AG09309 (cell line): ENCODE results near the gene UGT1A4.

Experiments used
- DNase-seq: peaks from one replicate; pipeline ENCODE4 v3.0.0-alpha.2; 2010; ENCODE audit warnings: low read depth
- H3K4me3 ChIP-seq: 2 replicates; pipeline ENCODE4 v1.5.1; 2011; ENCODE audit warnings: mild to moderate bottlenecking, low read depth, low read length, moderate library complexity; ENCODE audit not compliant: control insufficient read depth
- CTCF ChIP-seq: IDR thresholded peaks from 2 replicates; pipeline ENCODE4 v1.5.1; 2011; ENCODE audit warnings: mild to moderate bottlenecking, low read depth, low read length, inconsistent platforms; ENCODE audit not compliant: insufficient read depth, control insufficient read depth; ENCODE audit errors: missing control alignments

The UGT1A4 gene

GRCh38 chr2:233718552-233718951, at the start of gene UGT1A4:
UGT1A4 (plus strand) TSS chr2:233718736; CDS start chr2:233718821, 85 bp downstream.
- no peak for DNase-seq
- TF ChIP-seq CTCF = no peak
- no peak within 1 kb of the TSS for H3K4me3 ChIP-seq

GRCh38 chr2:233671290-233672161, 47.0 kb upstream of the UGT1A4 start, which contains the start of gene UGT1A9:
UGT1A9 (plus strand) TSS chr2:233671898; CDS start chr2:233671935, 37 bp downstream.
- H3K4me3 ChIP-seq = no peak within 1 kb of the TSS
- DNase-seq = no peak
- no peak for TF ChIP-seq CTCF

GRCh38 chr2:233672886-233673285, 45.6 kb upstream of the UGT1A4 start:
- no peak for TF ChIP-seq CTCF
- no peak overlapping the region for H3K4me3 ChIP-seq
- DNase-seq = no peak

GRCh38 chr2:233673896-233674295, 44.6 kb upstream of the UGT1A4 start:
- no peak overlapping the region for H3K4me3 ChIP-seq
- no peak for TF ChIP-seq CTCF
- DNase-seq = no peak

- no peak for TF ChIP-seq CTCF
- DNase-seq = no peak
- no peak overlapping the region for H3K4me3 ChIP-seq
These were observed 44.2 kb upstream of the UGT1A4 start for GRCh38 chr2:233674314-233674713.

- no peak for TF ChIP-seq CTCF
- no peak overlapping the region for H3K4me3 ChIP-seq
- no peak for DNase-seq
These were observed 43.5 kb upstream of the UGT1A4 start for GRCh38 chr2:233674995-233675394.
